K562 (cell line): ENCODE data around the gene FGF12. TPM values are rescaled to one million over a fixed set of nuclear protein-coding genes. Genes with fewer than 3 reads are reported as not detected.

Experiments used
- ATAC-seq: fragments of 200-7000 bp; cut with Tn5 transposase; 3 replicates; pipeline ENCODE4 v1.9.1; 2020; ENCODE audit warnings: moderate library complexity
- BruUV-seq: library from RNA; stranded (reverse); fragments of 400-500 nt; replicated peaks from 2 replicates; lab custom pipeline; 2021; lab: Mats Ljungman, UMichigan
- CTCF ChIA-PET: fragments of 300-600 bp; formaldehyde crosslinking; extraction: SDS; loops from one replicate; lab custom pipeline; 2021; ENCODE audit warnings: low intra/inter-chr PET ratio; lab: Yijun Ruan, JAX
- POLR2A ChIA-PET: fragments of 300-600, 350-650 bp; sonication (Branson Sonifier 250); formaldehyde crosslinking; extraction: SDS; loops from one replicate; lab custom pipeline; 2021; ENCODE audit warnings: antibody characterized with exemption, inconsistent platforms; lab: Yijun Ruan, JAX
- DNase-seq, 4 experiments: peaks; one replicate each; pipeline versions ENCODE4 v3.0.0 to v3.0.0-alpha.2; 2011 to 2018; ENCODE audit warnings: low spot score in 3 of 4, mixed read lengths in 3 of 4; ENCODE audit errors: extremely low read depth in 1 of 4
- FAIRE-seq: peaks from 2 replicates; lab custom pipeline; 2011; peaks lifted over from hg19 to GRCh38; lab: Jason Lieb, UNC
- H2AFZ ChIP-seq: 2 replicates; pipeline ENCODE4 v1.6.0; 2011; ENCODE audit warnings: low read depth, low read length, control low read depth, inconsistent platforms
- H3K27ac ChIP-seq: fragments of 200-600 bp; 3 replicates; pipeline ENCODE4 v1.8.0; 2011; ENCODE audit warnings: low read depth, mild to moderate bottlenecking, control low read depth, inconsistent platforms, low read length, moderate library complexity, mixed read lengths; ENCODE audit errors: extremely low read depth
- H3K27me3 ChIP-seq, 2 experiments: fragments of 300-600 bp in 1 of 2; 2 replicates in 1 of 2; 3 replicates in 1 of 2; pipeline versions ENCODE4 v1.6.0 to v1.8.0; 2011; ENCODE audit warnings: inconsistent platforms in 2 of 2, low read length in 2 of 2, mild to moderate bottlenecking in 1 of 2, mixed read lengths in 1 of 2, moderate library complexity in 1 of 2; ENCODE audit not compliant: control insufficient read depth in 2 of 2, insufficient read depth in 2 of 2
- H3K36me3 ChIP-seq: fragments of 300-600 bp; 3 replicates; pipeline ENCODE4 v1.8.0; 2011; ENCODE audit warnings: mild to moderate bottlenecking, low read length, inconsistent platforms; ENCODE audit not compliant: control insufficient read depth, insufficient read depth
- H3K4me1 ChIP-seq, 2 experiments: fragments of 200-600 bp in 1 of 2; replicated peaks in 1 of 2; 2 replicates in 1 of 2; 3 replicates in 1 of 2; pipeline versions ENCODE4 v1.5.1 to v1.8.0; 2011; ENCODE audit warnings: inconsistent platforms in 2 of 2, low read length in 2 of 2, mild to moderate bottlenecking in 1 of 2, mixed read lengths in 1 of 2, moderate library complexity in 1 of 2; ENCODE audit not compliant: control insufficient read depth in 2 of 2, insufficient read depth in 2 of 2
- H3K4me2 ChIP-seq: 2 replicates; pipeline ENCODE4 v1.6.1; 2011; ENCODE audit warnings: low read length, control low read depth, inconsistent platforms, mixed read lengths; ENCODE audit not compliant: insufficient read depth
- H3K4me3 ChIP-seq: fragments of 200-600 bp; sonication (generic), shearing (Covaris generic); 2 replicates; pipeline ENCODE4 v1.5.1; 2016; ENCODE audit warnings: control low read depth, inconsistent platforms
- H3K79me2 ChIP-seq: fragments of 200-600 bp; 3 replicates; pipeline ENCODE4 v1.8.0; 2011; ENCODE audit warnings: low read length, inconsistent platforms; ENCODE audit not compliant: control insufficient read depth, insufficient read depth
- H3K9ac ChIP-seq, 2 experiments: 2 replicates each; pipeline versions ENCODE4 v1.6.0 to v1.6.1; 2011; ENCODE audit warnings: low read depth in 2 of 2, low read length in 2 of 2, control low read depth in 1 of 2, inconsistent platforms in 1 of 2, mild to moderate bottlenecking in 1 of 2, mixed read lengths in 1 of 2; ENCODE audit not compliant: insufficient read depth in 1 of 2
- H3K9me1 ChIP-seq: one replicate; pipeline ENCODE4 v1.6.0; 2011; ENCODE audit warnings: inconsistent platforms, mild to moderate bottlenecking, low read length, moderate library complexity; ENCODE audit not compliant: control insufficient read depth, insufficient read depth
- H3K9me3 ChIP-seq: replicated peaks from 2 replicates; pipeline ENCODE4 v1.5.1; 2011; ENCODE audit warnings: low read depth, low read length, inconsistent platforms; ENCODE audit not compliant: control insufficient read depth, insufficient read depth
- H4K20me1 ChIP-seq: replicated peaks from 2 replicates; pipeline ENCODE4 v1.6.1; 2011; ENCODE audit warnings: low read length, inconsistent platforms, mixed read lengths; ENCODE audit not compliant: control insufficient read depth, insufficient read depth
- ETS2 ChIP-seq: IDR thresholded peaks from 2 replicates; pipeline ENCODE4 v1.6.1; 2016; ENCODE audit warnings: borderline replicate concordance, missing genetic modification characterization, mild to moderate bottlenecking, moderate library complexity, missing compliant biosample characterization; ENCODE audit not compliant: poor library complexity, severe bottlenecking
- KLF13 ChIP-seq: fragments of 450-650 bp; IDR thresholded peaks from 2 replicates; pipeline ENCODE4 v1.6.1; 2016; ENCODE audit warnings: missing genetic modification characterization, low read depth, mild to moderate bottlenecking, missing compliant biosample characterization, moderate library complexity, borderline replicate concordance
- POLR2G ChIP-seq: fragments of 200-400 bp; formaldehyde crosslinking; IDR thresholded peaks from 2 replicates; pipeline ENCODE4 v1.6.1; 2017; ENCODE audit warnings: low read depth, mild to moderate bottlenecking, antibody characterized with exemption, low read length, moderate library complexity
- SRSF3 ChIP-seq: fragments of 200-400 bp; formaldehyde crosslinking; IDR thresholded peaks from 2 replicates; pipeline ENCODE4 v1.6.1; 2016; ENCODE audit warnings: mild to moderate bottlenecking, low read length, moderate library complexity; ENCODE audit not compliant: insufficient read depth
- ZFP36 ChIP-seq: fragments of 150-350 bp; IDR thresholded peaks from 2 replicates; pipeline ENCODE4 v1.6.1; 2018; ENCODE audit warnings: low read length, low read depth; ENCODE audit not compliant: partially characterized antibody
- WGBS: fragments of 100-300 bp; shearing (Covaris generic); methylation state at CpG from one replicate; pipeline ENCODE4 v1.1.6; 2016; ENCODE audit warnings: low coverage, mixed read lengths; ENCODE audit not compliant: insufficient coverage; ENCODE audit errors: missing lambda C conversion rate; 5-methylcytosine and 5-hydroxymethylcytosine counted together
- in situ Hi-C: fragments of 300-500 bp; cut with MboI; formaldehyde crosslinking; loops from 4 replicates; pipeline ENCODE4 v1.15.0; 2018; ENCODE audit warnings: inconsistent platforms, mixed read lengths
- intact Hi-C: fragments of 100-400 bp; cut with micrococcal nuclease; formaldehyde crosslinking; loops from 2 replicates; pipeline ENCODE4 v1.14.2; 2022
- polyA plus RNA-seq, 8 experiments: library from polyadenylated mRNA; depleted of rRNA in 4 of 8; stranded (reverse) in 5 of 8; unstranded in 3 of 8; fragments of >200 nt; fragmentation: Nextera tagmentation in 2 of 8; fragmentation: Illumina TruSeq in 1 of 8; extraction: Ambion mirVana in 2 of 8; extraction: Trizol in 1 of 8; gene quantifications; 2 replicates each; pipeline versions ENCODE4 v1.2.1 to v1.2.3, GENCODE V29; 2011 to 2014; ENCODE audit warnings: inconsistent platforms in 1 of 8, missing spikeins in 1 of 8
- total RNA-seq, 7 experiments: library from RNA; depleted of rRNA in 6 of 7; stranded (reverse); fragments of >200 nt in 6 of 7; fragmentation: Illumina TruSeq in 2 of 7; extraction: Trizol in 2 of 7; gene quantifications; 2 replicates each; pipeline versions ENCODE4 v1.2.1 to v1.2.3, GENCODE V29; 2011 to 2021; ENCODE audit warnings: low replicate concordance in 1 of 7
- TF ChIP-seq, protein P1 (sequence below): fragments of 450-650 bp; IDR thresholded peaks from 2 replicates; pipeline ENCODE4 v1.7.0; 2016; ENCODE audit warnings: borderline replicate concordance

FGF12 gene
- total and polyA plus RNA-seq, 9 of the 15 experiments (the other 6 are each of a cell fraction or from before 2014, with no cell fraction given), result not detected

- no peak for TF ChIP-seq POLR2G
These were observed 539.0 kb downstream of the FGF12 start (continued) for GRCh38 chr3:192188218-192188835.

- ATAC-seq (no peak), FAIRE-seq (no peak)
- in situ Hi-C loops (no loop called here), intact Hi-C loops (loop anchor here (5.0 kb wide), 2 partner anchors 255 to 770 kb away; no protein-coding TSS in a partner anchor)
- POLR2A ChIA-PET, result no interaction called here
- Histone ChIP-seq H3K4me3 (no peak overlapping the region), H4K20me1 (no peaks in the 10 kb centered on the region), H3K27ac (no peak overlapping the region), H3K79me2 (no peaks in the 10 kb centered on the region), H2AFZ (no peak overlapping the region), H3K4me2 (no peak overlapping the region), H3K27me3 (no peaks in the 10 kb centered on the region), H3K36me3 (no peaks in the 10 kb centered on the region), H3K9ac (no peak overlapping the region)
- WGBS, result 3% methylated on average over 4 of the region's 4 CpGs
- CTCF ChIA-PET, result no interaction called here
- BruUV-seq, result no TSS peak
- TF ChIP-seq, protein P1, sequence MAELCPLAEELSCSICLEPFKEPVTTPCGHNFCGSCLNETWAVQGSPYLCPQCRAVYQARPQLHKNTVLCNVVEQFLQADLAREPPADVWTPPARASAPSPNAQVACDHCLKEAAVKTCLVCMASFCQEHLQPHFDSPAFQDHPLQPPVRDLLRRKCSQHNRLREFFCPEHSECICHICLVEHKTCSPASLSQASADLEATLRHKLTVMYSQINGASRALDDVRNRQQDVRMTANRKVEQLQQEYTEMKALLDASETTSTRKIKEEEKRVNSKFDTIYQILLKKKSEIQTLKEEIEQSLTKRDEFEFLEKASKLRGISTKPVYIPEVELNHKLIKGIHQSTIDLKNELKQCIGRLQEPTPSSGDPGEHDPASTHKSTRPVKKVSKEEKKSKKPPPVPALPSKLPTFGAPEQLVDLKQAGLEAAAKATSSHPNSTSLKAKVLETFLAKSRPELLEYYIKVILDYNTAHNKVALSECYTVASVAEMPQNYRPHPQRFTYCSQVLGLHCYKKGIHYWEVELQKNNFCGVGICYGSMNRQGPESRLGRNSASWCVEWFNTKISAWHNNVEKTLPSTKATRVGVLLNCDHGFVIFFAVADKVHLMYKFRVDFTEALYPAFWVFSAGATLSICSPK, result no peak
- TF ChIP-seq ZFP36, result no peak
- no peak for TF ChIP-seq SRSF3
- no peak for TF ChIP-seq KLF13 (tag)
- no peak for TF ChIP-seq ETS2
- TF ChIP-seq, all 486 proteins: peak for 0
- DNase-seq, result no peak
- Histone ChIP-seq H3K9me3 (no peaks in the 10 kb centered on the region), H3K9me1 (no peaks in the 10 kb centered on the region), H3K4me1 (no peaks in the 10 kb centered on the region)
These were observed 539.8 kb downstream of the FGF12 start for GRCh38 chr3:192187485-192188051.
